DMS153 treated with DMSO at 0.1 percent for 48 hours (cell line): ENCODE data around the gene OR2L3.
"Not testable (repeated sequence)": the region's sequence is repeated elsewhere in the genome, so short reads cannot be mapped to it uniquely, and the experiment has no call there.

ENCODE experiments used
- DNase-seq: peaks from one replicate; lab custom pipeline; 2025; ENCODE audit not compliant: unreplicated experiment; lab: John Stamatoyannopoulos, UW

The OR2L3 gene

DNA sequence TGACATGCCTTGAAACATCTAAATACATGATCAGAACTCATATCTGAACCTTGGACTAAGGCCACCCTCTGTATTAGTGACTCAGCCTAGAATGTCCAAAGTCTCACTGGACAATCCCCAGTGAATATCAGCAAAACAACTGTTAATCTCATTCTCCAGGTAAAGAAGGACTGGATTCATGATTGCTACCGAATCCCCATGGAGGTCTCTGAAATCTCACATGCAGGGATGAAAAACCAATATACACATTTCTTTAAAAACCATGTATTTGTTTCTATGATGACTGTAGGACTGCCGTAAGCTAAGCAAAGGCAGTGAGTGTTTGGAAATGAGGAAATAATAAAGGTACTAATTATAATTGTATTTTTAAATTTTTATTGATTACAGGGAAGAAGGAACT, at the start of gene OR2L3:
Gene OR2L3, plus strand, starts transcription at position 301 of the 400 bp plus-strand sequence. CDS start 13,846 bp downstream, outside the sequence.
- no peak for DNase-seq

GRCh38 chr1:247998811-247999210, 47.8 kb upstream of the OR2L3 start:
- no peak for DNase-seq

DNA sequence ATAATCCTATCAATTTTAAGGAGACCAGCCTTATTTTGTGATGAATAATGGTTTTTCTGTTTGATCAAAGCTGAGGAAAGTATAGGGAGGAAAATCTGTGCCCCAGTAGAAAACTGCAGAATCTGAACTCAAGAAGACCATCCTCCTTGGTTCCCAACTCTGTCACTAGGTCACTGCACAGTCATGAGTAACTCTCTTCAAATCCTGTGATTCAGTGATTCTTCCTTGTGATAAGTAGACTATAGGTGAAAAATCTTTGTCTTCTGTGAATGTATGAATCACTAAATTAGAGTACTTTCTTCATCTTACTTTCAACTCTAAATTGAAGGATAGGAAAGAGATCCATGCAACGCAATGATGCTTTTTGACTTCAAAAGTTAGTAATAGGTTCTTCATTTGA, 46.5 kb upstream of the OR2L3 start:
- DNase-seq = no peak

- DNase-seq = no peak
Measured at GRCh38 chr1:248007778-248008177, 38.9 kb upstream of the OR2L3 start.

GRCh38 chr1:248009681-248010080, 37.0 kb upstream of the OR2L3 start:
- no peak for DNase-seq

DNA sequence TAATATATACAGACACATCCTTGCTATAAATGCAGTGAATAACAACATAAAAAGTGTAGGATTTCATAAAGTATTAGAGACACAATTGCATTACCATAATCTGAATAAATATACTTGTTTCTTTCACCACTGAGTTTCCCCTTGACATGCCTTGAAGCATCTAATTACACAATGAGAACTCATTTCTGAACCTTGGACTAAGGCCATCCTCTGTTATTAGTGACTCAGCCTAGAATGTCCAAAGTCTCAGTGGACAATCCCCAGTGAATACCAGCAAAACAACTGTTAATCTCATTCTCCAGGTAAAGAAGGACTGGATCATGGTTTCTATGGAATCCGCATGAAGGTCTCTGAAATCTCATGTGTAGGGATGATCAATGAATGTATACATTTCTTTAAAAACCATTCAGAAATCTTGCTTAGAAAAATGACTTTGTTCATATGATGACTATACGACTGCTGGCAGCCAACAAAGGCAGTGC, 33.4 kb upstream of the OR2L3 start, which contains the start of gene OR2L5:
Gene OR2L5, plus strand, starts transcription at position 432 of the 482 bp plus-strand sequence. CDS start 8,288 bp downstream, outside the sequence.
- DNase-seq = no peak

DNA sequence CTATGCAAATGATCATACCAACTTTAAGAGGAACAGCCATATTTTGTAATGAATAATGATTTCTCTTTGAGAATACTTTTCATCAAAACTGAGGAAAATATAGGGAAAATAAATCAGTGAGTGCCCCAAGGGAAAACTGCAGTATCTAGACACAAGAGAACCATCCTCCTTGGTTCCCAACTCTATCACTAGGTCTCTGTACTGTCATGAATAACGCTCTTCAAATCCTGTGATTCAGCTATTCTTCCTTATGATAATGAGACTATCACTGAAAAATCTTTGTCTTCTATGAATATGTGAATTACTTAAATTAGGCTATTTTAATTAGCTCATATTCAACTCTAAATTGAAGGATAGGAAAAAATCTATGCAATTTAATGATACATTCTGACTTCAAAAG, 30.8 kb upstream of the OR2L3 start:
- DNase-seq = no peak

GRCh38 chr1:248029770-248030169, 16.9 kb upstream of the OR2L3 start, which contains the start of gene OR2L2:
Gene OR2L2, plus strand, starts transcription at chr1:248030070. Its CDS starts 8,198 bp downstream, at chr1:248038268.
- DNase-seq = no peak

GRCh38 chr1:248045209-248045608, 1.4 kb upstream of the OR2L3 start:
- DNase-seq = no peak

DNA sequence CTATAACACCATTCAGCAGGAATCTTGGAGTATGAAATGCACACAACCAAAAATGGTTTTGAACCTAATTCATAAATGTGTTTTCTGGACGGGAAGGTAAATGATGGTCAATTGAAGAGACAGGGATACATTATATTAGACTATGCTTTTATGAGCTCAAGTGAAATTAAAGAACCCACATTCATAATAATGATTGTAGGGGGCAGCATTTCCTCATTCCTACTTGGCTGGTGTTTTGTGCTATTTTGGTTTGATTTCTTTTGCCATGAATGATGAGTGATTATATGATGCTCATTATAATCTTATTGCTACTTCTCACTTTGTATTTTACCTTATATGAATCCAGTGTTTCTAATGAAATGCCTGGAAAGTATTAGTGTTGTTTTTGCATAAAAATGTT, 372 bp downstream of the OR2L3 start:
- DNase-seq = no peak

DNA sequence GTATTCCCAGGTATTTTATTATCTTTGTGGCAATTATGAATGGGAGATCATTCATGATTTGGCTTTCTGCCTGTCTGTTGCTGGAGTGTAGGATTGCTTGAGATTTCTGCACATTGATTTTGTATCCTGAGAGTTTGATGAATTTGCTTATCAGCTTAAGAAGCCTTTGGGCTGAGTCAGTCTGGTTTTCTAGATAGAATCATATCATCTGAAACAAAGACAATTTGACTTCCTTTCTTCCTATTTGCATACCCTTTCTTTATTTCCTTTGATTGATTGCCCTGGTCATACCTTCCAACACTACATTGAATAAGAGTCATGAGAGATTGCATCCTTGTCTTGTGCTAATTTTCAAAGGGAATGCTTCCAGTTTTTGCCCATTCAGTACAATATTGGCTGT, 8.0 kb downstream of the OR2L3 start:
- DNase-seq = no peak

DNA sequence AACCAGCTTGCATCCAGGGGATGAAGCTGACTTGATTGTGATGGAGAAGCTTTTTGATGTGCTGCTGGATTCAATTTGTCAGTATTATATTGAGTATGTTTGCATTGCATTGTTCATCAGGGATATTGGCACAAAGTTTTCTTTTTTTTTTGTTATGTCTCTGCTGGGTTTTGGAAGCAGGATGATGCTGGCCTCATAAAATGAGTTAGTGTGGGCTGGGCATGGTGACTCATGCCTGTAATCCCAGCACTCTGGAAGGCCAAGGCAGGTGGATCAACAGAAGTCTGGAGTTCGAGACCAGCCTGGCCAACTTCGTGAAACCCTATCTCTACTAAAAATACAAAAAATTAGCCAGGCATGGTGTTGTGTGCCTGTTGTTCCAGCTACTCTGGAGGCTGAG, 8.6 kb downstream of the OR2L3 start:
- no peak for DNase-seq

DNA sequence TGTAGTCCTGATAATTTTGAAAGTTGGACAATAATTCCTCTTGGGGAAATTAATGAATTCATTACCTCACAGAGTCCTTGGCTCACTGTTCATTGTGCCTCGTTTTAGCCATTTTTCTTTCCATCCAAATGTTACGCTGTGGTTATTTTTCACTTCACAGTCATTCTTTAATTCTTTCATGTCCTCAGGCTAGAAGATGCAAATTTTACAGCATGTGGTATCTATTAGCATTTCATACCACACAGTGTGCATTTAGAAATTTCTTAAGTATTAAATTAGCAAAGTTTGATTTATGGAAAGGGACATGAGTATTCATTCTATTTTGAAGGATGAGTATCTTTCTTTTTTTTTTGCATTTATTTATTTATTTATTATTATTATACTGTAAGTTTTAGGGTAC, 18.4 kb downstream of the OR2L3 start:
- no peak for DNase-seq

- no peak for DNase-seq
Measured at GRCh38 chr1:248065604-248066003, 19.0 kb downstream of the OR2L3 start.

GRCh38 chr1:248083864-248084263, 37.2 kb downstream of the OR2L3 start:
- DNase-seq = not testable (repeated sequence)

DNA sequence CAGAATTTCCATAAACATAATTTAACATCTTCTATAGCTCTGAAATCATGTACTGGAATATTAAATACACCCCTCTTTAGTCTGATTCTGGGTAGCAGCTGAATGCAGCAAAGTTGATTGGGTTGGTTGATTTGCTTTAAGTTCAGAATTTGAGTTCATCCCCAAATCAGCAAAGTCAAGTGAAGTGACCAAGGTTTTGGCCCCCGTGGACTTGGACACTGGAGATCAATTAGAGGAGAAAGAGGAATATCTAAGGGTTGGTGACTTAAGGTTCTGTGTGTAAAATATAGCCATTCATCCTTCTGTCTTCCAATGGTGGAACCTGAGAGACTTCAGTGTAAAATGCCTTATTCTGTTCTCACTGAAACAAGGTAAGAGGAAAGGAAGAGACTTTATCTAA, 48.2 kb downstream of the OR2L3 start, which contains the start of gene OR2L13:
Gene OR2L13, plus strand, starts transcription at position 301 of the 400 bp plus-strand sequence. CDS start 4,192 bp downstream, outside the sequence.
- DNase-seq = no peak

GRCh38 chr1:248098529-248098928, 51.9 kb downstream of the OR2L3 start:
- no peak for DNase-seq

GRCh38 chr1:248102847-248103246, 56.2 kb downstream of the OR2L3 start:
- no peak for DNase-seq

- DNase-seq = no peak
Measured at GRCh38 chr1:248111157-248111556, 64.5 kb downstream of the OR2L3 start.
